T-helper 2 cell (primary cell): ENCODE measurements around the gene UBQLNL.

ENCODE experiments used
- DNase-seq, 5 experiments: peaks; one replicate each; pipeline versions ENCODE4 v3.0.0 to v3.0.0-alpha.2; 2012 to 2022

The UBQLNL gene

GRCh38 chr11:5507177-5507932 lies 9.1 kb downstream of the UBQLNL start:
- no peak for DNase-seq

DNA sequence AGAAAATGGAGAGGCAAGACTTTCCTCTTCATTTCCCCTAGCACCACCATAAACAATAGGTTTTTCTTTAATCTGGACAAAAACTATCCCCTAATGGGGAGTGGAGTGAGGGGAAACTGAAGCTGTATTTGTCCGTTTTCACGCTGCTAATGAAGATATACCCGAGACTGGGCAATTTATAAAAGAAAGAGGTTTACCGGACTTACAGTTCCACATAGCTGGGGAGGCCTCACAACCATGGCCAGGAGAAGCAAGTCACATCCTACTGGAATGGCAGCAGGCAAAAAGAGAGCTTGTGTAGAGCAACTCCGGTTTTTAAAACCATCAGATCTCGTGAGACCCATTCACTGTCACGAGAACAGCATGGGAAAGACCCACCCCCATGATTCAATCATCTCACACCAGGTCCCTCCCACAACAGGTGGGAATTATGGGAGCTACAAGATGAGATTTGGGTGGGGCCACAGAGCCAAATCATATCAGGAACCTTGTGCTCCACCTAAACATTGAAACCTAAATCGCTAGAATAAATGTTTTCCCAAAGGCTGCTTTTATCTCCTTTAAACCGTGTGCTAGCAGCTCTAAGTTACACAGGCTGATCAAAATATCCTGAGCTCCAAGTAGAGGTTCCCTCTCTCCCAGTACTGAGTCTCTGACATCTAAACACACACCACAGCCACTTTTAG lies 11.0 kb downstream of the UBQLNL start:
- DNase-seq = no peak

DNA sequence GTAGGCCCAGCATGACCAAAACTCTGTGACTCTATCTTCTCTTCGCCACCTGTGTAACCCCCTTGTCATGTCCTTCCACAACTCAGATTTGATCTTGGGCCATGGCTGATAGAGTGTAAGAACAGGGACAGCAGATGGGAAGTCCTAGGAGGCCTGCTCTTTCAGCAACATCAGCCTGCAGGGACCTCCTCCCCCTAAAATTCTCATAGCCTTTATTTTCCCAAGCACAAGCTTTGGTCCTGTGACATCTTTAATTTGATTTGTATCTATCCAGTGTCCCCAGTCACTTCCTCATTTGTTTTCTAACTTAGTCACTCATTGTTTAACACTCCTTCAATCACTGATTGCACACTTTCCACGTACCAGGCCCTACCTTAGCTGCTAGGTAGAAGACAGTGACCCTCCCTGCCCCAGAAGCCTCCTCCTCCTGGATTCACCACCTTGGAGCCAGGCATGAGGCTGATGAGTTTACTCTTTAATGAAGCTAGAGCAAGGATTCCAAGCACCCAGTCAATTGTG lies 12.0 kb downstream of the UBQLNL start:
- no peak for DNase-seq

- no peak for DNase-seq
Observed at GRCh38 chr11:5500393-5500801, 16.1 kb downstream of the UBQLNL start.

DNA sequence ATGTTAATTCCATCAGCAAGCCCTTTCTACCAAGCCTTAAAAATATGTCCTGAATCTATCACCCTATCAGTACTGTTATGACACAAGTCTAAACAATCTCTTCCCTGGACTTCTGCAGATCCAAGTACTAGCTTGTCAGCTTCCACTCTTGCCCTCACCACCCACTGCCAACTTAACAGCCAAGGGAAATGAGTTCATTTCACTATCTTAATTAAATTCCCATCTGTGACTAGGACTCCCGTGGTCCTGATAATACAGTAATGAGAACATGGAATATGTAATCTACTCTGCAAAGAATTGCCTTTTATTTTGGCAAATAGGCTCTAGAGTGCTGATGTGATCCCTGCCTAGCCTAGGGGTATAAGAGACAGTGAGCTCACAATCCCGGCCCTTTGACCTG lies 16.8 kb downstream of the UBQLNL start:
- no peak for DNase-seq

DNA sequence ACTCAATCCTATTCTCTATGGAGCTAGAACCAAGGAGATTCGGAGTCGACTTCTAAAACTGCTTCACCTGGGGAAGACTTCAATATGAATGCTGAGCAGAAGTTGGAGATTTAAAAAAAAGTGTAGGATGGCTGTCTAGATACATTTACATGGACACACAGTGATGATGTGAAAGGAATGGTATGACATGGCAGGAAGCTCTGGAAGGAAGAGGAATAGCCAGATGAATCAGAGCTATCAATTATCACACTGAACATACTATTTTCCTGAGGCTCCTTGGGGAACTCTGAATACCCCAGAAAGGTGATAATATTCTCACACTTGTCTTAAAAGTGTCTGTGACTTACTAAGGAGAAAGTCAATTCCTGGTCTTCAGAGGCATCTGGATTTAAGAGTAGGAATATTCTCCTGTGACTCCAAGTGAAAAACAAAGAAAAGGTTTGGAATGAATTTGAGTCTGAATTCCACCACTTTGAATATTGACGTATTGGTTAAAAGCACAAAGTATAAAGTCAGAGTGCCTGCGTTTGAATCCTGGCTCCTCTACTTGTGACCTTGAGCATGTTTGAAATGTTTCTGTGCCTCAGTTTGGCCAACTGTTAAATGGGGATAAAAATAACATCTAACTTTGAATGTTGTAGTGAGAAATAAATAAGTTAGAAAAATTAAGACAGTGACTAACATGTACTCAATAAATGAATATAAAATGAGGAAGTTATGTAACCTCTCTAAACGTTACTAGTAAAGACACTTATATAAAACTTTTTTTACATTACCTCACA lies 26.7 kb downstream of the UBQLNL start:
- DNase-seq = no peak

GRCh38 chr11:5488798-5489399 lies 27.6 kb downstream of the UBQLNL start:
- no peak for DNase-seq

- no peak for DNase-seq
Observed at GRCh38 chr11:5488385-5488784, 28.1 kb downstream of the UBQLNL start, which contains the start of gene OR52D1. Gene OR52D1, plus strand, starts transcription at chr11:5488685. Its CDS starts 22 bp downstream, at chr11:5488707.

DNA sequence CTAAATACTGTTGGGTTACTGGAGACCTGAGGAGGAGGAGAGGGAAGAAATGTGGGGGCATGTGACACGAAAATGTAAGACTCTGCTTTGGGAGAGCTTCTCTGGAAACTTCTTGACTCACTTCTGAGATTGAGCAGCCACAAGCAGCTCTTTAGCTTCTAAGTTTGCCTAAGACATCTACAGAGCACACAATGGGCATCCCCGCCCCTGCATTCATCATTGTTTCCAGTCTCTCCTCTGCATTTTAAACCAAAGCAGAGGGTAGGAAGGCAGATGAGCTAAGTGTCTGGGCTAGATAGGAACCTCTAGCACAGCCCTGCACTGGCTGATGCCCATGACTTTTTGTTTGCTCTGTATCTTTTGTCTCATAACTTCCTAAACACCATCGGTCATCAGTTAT lies 30.1 kb downstream of the UBQLNL start:
- DNase-seq = no peak

DNA sequence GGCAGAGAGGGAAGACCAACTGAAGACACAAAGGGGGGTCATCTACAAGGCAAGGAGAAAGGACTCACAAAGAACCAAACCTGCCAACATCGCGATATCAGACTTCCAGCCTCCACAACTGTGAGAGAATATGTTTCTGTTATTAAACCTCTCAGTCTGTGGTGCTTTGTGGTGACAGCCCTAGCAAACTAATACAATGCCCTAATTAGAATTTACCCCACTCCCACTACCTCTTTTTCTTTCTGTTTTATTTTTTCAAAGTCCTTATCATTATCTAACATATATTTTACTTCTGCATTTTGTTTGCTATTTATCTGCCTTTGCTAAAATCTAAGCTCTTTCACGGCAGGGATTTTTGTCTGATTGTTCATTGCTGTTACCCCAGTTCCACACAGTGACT lies 30.5 kb downstream of the UBQLNL start:
- DNase-seq = no peak

DNA sequence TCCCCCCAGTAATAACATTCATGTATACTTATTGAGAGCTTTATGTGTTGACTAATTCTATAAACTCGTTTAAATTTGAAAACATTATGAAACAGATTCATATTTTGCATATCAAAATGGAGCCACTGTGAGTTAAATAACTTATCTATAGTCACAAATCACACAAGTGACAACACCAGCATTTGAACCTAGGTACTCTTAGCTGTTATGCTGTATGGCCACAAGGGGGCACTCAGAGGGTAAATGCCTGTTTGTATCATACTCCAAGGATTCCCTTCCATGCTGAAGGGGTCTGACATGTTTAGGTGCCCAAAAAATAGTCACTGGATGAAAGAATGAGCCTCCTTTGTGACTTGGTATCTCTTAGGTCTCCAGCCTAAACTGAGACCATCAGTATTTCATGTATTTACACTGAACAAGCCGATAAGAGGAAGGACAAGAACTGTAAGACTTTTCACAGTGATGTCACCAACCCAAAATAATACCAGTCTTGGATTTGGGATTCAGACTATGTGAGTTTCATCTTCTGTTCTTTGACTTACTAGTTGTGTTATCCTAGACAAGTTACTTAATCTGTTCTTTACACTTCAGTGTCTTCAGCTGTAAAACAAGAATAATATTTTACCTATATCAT lies 40.2 kb downstream of the UBQLNL start:
- DNase-seq = peak in 2 of 5 experiments; percentile 5 to 38

DNA sequence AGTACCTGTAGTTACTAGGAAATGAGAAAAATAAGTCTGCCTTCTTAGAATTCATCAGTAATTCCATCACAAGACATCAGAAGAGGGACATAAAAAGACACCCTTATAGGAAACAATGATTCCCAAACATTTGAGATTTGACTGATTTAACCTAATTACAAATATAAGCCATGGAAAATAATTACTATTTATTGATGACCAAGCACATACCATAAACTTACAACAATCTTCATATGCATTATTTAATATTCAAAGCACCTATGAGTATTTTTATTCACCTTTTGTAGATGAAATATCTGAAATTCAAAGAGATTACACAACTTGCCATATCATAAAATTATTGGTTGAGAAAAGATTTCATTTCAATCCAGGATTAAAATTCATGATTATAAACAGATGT lies 42.6 kb downstream of the UBQLNL start:
- DNase-seq = no peak

DNA sequence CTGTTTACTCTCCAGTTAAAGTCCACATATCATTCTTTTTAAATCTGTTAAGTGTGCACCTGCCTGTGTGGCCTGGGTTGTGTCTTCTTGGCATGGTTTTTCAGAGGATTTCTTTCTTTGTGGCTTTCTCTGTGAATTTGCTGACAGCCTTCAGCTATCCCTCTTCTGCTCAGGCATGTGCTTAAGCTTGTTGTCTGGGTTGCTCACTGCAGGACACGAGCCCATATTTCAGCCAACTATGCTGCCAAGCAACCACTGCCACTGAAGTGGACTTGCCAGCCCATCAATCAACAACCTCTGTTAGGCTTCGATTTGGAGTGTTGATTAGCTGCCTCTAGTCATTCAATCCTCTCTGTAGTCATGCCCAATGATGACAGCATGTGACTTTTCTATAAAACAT lies 49.0 kb downstream of the UBQLNL start:
- DNase-seq = no peak
